GM18526 (cell line): ENCODE data around the gene TEDC2.

ENCODE experiments used
- POLR2A ChIP-seq: IDR thresholded peaks from 3 replicates; pipeline ENCODE4 v1.6.1; 2011; ENCODE audit not compliant: insufficient read length; ENCODE audit errors: extremely low read depth

TEDC2 gene

DNA sequence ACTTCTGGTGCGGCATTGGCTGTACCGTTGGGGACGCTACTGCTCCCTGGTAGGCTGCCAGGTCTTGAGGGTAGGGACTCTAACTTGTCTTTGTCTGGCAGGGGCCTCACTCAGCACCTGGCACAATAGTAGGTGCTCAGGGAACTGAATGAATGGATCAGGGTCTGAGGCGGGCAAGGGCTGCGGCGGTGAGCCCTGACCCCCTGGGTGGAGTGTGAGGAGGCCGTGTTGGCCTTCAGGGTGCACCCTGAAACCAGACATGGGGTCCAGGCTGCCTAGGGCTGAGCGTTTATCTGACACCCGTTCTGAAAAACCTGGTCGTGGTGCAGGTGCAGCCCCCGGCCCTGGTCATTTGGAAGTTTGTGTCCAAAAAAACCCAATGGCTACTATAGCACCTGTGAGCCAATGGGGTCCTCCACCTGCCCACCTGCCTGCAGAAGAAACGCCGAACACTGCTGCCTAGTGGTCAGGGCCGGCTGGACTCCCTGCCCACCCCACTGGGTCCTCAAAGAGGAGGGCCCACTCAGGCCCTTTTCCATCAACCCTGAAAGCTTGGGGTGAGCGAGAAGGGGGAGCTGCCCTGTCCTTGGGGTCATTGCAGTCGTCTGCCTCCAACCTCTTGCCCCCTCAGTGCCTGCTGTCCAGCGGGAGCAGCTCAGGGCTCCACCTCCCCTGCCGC lies 49.0 kb downstream of the TEDC2 start:
- TF ChIP-seq POLR2A, result no peak

DNA sequence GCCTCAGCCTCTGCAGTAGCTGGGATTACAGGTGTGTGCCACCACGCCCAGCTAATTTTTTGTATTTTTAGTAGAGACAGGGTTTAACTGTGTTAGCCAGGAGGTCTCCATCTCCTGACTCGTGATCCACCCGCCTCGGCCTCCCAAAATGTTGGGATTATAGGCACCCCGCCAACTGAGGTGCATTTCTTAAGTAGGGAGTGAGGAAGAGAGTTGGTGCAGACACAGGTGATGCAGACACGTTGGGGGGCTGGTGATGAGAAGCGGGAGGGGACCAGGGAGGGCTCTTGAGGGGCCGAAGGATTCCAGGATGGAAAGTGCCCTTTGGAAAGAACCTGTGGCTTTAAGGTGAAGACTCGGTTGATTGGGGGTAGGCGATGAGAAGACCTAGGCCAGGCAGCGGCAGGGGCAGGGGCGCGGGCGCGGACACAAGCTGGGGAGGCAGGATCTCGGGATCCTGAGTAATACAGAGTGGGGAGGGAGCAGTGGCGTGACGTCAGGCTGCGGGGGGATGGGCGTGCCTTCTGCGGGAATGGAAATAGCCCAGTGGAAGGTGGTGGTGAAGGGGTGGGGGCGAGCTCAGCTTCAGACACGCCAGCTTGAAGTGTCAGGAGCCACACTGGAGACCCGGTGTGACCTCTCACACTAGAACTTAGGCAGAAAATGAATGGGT lies 51.4 kb downstream of the TEDC2 start:
- TF ChIP-seq POLR2A, result no peak

DNA sequence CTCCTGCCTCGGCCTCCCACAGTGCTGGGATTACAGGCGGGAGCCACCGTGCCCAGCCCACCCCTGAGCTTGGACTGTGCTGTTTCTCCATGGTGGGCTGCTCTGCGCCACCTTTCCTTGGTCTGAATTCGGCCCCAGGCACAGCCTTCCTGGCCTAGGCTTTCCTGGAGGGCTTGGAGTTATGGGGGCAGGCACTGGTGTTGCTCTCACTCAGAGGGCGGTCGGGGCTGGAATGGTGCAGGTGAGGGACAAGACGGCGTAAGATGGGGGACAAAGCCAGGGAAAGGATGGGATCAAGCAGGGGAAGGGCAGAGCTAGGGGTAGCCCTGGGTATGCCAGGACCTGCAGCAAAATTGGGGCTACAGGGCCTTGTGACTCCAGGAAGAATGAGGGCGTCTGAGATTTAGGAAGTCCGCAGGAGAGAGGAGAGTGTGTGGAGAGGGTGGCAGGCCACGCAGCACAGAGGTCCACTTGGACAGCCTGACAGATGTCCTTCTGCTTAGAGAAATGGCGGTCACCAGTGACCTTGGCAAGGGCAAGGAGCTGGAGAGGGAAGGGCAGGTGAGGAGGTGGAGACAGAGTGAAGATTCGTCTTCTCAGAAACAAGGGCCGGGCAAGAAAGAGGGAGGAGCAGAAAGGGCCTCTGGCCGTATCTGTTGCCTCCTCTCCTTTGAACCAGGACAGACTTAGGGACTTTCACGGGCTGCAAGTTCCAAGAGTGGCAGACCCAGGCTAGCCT lies 52.3 kb downstream of the TEDC2 start:
- TF ChIP-seq POLR2A, result no peak

DNA sequence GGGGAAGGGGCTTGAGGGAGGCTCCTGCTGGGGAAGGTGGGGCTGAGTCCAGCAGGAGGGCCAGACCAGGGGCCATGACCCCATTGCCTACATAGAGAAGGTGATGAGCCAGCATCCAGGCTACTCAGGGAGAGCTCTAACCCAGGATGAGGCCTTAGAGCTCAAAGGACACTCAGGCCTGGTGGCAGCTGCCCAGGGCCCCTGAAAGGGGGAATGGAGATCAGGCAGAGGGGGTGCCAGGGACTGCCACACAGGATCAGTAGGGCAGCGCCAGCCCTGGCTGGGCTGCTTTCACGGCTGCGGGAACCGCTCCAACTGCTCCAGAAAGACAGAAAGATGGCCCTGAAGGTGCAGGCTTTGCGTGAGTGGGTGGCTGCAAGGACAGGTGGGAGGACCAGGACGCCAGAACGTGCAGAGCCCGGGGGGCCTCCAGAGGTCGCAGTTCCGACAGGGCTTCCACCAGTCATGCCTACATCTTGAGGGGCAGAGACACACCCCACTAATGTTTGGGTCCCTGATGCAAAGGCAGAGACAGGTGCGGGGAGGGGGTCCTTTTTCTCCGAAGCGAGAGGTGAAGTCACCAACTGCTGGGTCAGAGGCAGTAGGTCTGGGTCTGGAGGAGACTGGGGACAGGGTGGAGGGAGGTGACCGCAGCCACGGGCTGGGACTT lies 53.0 kb downstream of the TEDC2 start:
- no peak for TF ChIP-seq POLR2A

DNA sequence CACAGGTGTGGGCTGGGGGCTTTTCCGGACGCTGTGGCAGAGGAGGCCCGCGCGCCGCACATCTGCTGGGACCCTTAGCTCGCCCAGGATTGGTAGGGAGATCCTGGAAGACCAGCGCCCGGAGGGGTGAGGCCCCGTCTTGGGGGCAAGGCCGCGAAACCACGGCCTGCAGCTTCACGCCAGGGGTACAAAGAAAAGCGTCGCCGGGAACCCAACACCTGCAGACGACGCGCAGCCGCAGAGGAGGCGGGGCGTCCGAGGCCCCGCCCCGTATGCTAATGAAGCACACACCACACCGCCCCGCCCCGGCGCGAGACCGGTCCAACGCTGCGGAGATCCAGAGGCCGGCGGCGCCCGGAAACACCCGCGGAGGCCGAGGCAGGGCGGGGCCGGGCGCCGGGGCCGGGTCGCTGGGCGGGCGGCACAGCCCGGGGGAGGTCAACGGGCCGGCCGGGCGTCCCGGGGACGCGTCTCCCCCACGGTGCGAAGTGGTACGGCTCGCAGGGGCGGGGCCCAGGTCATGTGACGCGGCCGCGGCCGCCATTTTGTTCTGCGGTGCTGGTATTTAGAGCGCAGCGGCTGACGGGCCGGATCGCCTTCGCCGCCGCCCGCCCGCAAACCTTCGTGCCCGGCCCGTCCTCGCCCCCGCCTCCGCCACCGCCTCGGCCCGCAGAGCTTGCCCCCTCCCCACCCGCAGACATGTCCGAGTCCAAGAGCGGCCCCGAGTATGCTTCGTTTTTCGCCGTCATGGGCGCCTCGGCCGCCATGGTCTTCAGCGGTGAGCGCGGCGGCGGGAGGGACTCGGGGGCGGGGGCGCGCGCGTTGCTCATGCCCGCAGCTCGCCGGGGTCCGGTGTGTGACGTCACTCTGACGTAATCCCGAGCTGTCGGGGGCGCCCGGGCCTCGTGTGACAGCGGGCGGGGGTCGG lies 53.8 kb downstream of the TEDC2 start, which contains the start of gene ATP6V0C:
Gene ATP6V0C (plus strand): TSS at position 548 of the 928 bp plus-strand sequence. CDS start 152 bp downstream, at position 700.
- TF ChIP-seq POLR2A, result peak; percentile 90
